GM12878 (cell line): ENCODE measurements around the gene TAX1BP1.

Experiments
- BRCA1 ChIP-seq: IDR thresholded peaks from 2 replicates; pipeline ENCODE4 v1.6.1; 2011; ENCODE audit warnings: low read depth, low read length, improper control_type of control experiment
- CEBPB ChIP-seq, 2 experiments: fragments of 150-350 bp in 1 of 2; IDR thresholded peaks; 2 replicates each; pipeline ENCODE4 v1.6.1; 2012 to 2014; ENCODE audit warnings: low read depth in 2 of 2, low read length in 2 of 2, borderline replicate concordance in 1 of 2, inconsistent platforms in 1 of 2
- CTCF ChIP-seq, 3 experiments: IDR thresholded peaks in 2 of 3; conservative IDR thresholded peaks in 1 of 3; 2 replicates each; pipeline ENCODE4 v1.5.1; 2011; ENCODE audit warnings: low read depth in 3 of 3, low read length in 3 of 3, mild to moderate bottlenecking in 3 of 3, control low read depth in 2 of 3, moderate library complexity in 2 of 3, inconsistent platforms in 1 of 3, mixed read lengths in 1 of 3; ENCODE audit not compliant: control insufficient read depth in 2 of 3, insufficient read depth in 1 of 3; ENCODE audit errors: extremely low read depth in 1 of 3
- EZH2 ChIP-seq: IDR thresholded peaks from 2 replicates; pipeline ENCODE4 v1.6.1; 2012; ENCODE audit warnings: low read depth, mild to moderate bottlenecking, control low read depth, inconsistent platforms, low read length, borderline replicate concordance; ENCODE audit not compliant: control insufficient read depth
- HCFC1 ChIP-seq: fragments of 150-350 bp; IDR thresholded peaks from 2 replicates; pipeline ENCODE4 v1.6.1; 2014; ENCODE audit warnings: low read length
- MEF2A ChIP-seq: IDR thresholded peaks from 2 replicates; pipeline ENCODE4 v1.6.1; 2011; ENCODE audit warnings: low read depth, mild to moderate bottlenecking, low read length, moderate library complexity; ENCODE audit not compliant: insufficient read depth
- POLR2AphosphoS2 ChIP-seq: IDR thresholded peaks from 2 replicates; pipeline ENCODE4 v1.6.1; 2011; ENCODE audit warnings: low read depth, mild to moderate bottlenecking, low read length, improper control_type of control experiment, moderate library complexity
- RAD21 ChIP-seq: IDR thresholded peaks from 2 replicates; pipeline ENCODE4 v1.6.1; 2011; ENCODE audit warnings: mild to moderate bottlenecking, low read depth, low read length, moderate library complexity; ENCODE audit not compliant: insufficient read depth
- SIX5 ChIP-seq: IDR thresholded peaks from 2 replicates; pipeline ENCODE4 v1.6.1; 2011; ENCODE audit warnings: mild to moderate bottlenecking, low read depth, low read length, moderate library complexity; ENCODE audit not compliant: severe bottlenecking
- SMC3 ChIP-seq: IDR thresholded peaks from 2 replicates; pipeline ENCODE4 v1.6.1; 2011; ENCODE audit warnings: low read length, improper control_type of control experiment, borderline replicate concordance
- TF ChIP-seq, protein P1 (sequence below): IDR thresholded peaks from 2 replicates; pipeline ENCODE4 v1.6.1; 2011; ENCODE audit warnings: borderline replicate concordance, low read depth, mild to moderate bottlenecking, moderate library complexity, mixed read lengths, low read length; ENCODE audit not compliant: insufficient read depth; ENCODE audit errors: extremely low read length
- TF ChIP-seq, protein P2 (sequence below): IDR thresholded peaks from 2 replicates; pipeline ENCODE4 v1.6.1; 2012; ENCODE audit warnings: low read depth, low read length, improper control_type of control experiment
- TF ChIP-seq, protein P3 (sequence below): fragments of 450-650 bp; formaldehyde crosslinking; IDR thresholded peaks from 2 replicates; pipeline ENCODE4 v1.5.0; 2022; ENCODE audit warnings: mild to moderate bottlenecking, missing genetic modification characterization

DNA sequence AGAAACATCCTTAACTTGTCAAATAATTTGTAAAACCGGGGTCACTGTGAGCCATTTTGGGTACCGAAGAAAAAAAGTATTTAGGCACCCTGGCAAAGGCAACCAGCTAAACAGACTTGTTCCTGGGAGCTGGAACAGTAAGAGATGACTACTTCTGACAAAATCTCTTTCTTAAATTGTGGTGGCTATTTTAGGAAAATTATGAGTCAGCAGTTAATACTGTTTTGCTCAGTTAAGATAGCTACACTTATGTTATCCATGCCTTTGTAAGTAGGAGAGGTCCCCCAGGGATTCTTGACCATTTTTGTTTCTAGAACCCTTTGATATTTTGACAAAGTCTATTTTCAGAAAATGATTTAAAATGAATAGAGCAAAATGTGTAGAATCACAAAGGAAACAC is 68.7 kb downstream of the TAX1BP1 start:
- TF ChIP-seq CTCF (IDR thresholded peaks at IDR 0.05 in 2 of 3, conservative IDR thresholded peaks at IDR 0.05 in 1 of 3; ENCODE audit: control insufficient read depth in 2 of 3, extremely low read depth in 1 of 3, insufficient read depth in 1 of 3, low read depth in 3 of 3, low read length in 3 of 3) (no peak), CEBPB (IDR thresholded peaks at IDR 0.05; ENCODE audit: borderline replicate concordance in 1 of 2, low read depth in 2 of 2, low read length in 2 of 2) (no peak), HCFC1 (no peak), SIX5 (no peak), MEF2A (no peak), EZH2 (no peak), SMC3 (no peak), POLR2AphosphoS2 (no peak), BRCA1 (no peak), RAD21 (no peak)
- TF ChIP-seq, protein P1, sequence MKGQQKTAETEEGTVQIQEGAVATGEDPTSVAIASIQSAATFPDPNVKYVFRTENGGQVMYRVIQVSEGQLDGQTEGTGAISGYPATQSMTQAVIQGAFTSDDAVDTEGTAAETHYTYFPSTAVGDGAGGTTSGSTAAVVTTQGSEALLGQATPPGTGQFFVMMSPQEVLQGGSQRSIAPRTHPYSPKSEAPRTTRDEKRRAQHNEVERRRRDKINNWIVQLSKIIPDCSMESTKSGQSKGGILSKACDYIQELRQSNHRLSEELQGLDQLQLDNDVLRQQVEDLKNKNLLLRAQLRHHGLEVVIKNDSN = no peak
- TF ChIP-seq, protein P2, sequence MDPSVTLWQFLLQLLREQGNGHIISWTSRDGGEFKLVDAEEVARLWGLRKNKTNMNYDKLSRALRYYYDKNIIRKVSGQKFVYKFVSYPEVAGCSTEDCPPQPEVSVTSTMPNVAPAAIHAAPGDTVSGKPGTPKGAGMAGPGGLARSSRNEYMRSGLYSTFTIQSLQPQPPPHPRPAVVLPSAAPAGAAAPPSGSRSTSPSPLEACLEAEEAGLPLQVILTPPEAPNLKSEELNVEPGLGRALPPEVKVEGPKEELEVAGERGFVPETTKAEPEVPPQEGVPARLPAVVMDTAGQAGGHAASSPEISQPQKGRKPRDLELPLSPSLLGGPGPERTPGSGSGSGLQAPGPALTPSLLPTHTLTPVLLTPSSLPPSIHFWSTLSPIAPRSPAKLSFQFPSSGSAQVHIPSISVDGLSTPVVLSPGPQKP = no peak
- TF ChIP-seq, protein P3, sequence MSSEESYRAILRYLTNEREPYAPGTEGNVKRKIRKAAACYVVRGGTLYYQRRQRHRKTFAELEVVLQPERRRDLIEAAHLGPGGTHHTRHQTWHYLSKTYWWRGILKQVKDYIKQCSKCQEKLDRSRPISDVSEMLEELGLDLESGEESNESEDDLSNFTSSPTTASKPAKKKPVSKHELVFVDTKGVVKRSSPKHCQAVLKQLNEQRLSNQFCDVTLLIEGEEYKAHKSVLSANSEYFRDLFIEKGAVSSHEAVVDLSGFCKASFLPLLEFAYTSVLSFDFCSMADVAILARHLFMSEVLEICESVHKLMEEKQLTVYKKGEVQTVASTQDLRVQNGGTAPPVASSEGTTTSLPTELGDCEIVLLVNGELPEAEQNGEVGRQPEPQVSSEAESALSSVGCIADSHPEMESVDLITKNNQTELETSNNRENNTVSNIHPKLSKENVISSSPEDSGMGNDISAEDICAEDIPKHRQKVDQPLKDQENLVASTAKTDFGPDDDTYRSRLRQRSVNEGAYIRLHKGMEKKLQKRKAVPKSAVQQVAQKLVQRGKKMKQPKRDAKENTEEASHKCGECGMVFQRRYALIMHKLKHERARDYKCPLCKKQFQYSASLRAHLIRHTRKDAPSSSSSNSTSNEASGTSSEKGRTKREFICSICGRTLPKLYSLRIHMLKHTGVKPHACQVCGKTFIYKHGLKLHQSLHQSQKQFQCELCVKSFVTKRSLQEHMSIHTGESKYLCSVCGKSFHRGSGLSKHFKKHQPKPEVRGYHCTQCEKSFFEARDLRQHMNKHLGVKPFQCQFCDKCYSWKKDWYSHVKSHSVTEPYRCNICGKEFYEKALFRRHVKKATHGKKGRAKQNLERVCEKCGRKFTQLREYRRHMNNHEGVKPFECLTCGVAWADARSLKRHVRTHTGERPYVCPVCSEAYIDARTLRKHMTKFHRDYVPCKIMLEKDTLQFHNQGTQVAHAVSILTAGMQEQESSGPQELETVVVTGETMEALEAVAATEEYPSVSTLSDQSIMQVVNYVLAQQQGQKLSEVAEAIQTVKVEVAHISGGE (CRISPR knock-in tag) = no peak
